ENCODE results near the gene COL12A1.
A peak's percentile ranks its signal among the peaks of the same experiment; 100 is the strongest.

COL12A1 gene

DNA sequence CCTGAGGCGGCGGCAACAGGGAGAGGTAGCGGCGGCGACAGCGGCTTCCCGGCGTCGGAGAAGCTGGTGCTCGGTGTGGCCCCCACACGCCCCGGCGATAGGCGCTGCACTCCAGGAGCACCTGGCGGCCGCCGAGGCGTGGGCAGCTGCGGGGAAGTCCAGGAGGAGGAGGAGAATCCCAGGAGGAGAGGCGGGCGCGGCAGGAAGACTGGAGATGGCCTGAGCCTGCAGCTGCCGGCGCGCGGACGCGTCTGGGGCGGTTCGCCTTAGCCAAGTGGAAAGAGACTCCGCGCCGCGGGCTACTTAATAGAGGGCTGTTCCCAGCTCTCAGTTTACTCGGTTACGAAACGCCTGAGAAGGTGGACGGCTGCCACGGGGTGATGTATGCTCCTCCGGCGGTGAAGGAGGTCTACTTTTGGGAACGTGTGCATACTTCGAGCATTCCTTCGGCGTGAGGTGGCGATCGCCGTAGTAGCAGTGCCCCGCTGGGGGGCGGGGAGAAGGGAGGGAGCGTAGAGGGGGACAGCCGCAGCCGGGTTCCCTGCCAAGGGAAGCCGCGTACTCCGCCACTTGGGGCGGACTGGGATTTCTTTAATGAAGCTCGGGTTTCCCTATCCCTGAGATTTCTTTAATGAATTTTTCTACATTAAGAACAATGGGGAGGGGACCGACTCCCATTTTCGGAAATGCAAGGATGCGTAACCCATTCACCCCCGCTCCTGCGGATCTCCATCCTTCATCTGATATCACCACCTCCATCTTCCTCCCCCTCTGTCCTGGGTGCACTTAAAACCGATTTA, at the start of gene COL12A1:
Gene COL12A1 (minus strand): TSS at position 278 of the 800 bp plus-strand sequence. CDS start 3,261 bp downstream, outside the sequence.
- peak; percentile 89 for DNase-seq (ENCODE audit: low read depth)

DNA sequence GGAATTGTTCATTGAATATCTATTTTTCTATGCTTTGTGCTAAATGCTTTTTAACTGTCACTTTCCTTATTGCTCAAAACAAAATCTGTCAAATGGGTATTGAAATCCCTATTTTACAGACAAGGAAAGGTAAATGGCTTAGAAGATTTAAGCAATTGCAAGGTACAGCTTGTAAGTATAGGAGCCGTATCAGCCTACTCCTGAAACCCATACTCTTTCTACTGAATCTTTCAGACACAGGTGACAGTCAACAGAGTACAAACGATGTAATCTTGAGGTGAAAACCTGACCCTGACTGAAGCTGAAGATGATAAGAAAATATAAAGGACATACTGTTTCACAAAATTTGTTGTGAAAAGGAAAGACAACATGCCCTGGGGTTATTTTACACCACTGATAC, 44.7 kb upstream of the COL12A1 start:
- DNase-seq (ENCODE audit: low read depth): no peak

DNA sequence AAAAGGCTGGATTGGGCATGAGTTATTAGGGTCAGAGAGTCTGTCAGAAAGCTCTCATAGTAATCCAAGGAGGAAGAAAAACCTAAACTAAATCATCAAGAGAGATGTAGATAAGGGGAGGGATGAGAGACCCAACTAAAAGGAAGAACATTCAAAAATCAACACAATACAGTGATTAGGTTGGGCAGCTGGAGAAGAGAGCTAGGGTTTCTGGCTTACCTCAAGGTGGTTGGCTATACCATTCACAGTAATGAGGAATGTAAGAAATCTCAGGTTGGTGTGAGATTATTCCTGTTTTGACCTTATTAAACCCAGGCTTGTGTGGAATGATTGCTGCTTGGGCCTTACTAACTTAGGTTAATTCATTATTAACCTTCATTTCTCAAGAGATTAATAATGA, 44.0 kb upstream of the COL12A1 start:
- DNase-seq (ENCODE audit: low read depth): no peak

DNA sequence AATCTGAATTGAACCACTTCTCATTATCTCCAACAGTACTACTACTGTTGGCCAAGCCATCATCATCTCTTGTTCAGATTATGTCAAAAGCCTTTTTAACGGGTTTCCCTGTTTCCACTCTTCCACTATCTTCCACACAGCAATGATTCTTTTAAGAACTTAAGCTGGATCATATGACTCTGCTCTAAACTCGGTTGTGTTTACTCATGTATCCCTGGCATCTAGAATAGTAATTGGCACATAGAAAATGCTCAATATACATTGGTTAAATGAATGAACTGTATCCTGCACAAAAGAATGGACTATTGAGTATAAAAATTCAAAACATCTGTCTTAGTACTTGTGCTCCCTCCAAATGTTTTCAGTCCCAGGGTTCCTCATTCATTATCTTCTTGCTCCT, 40.5 kb upstream of the COL12A1 start:
- no peak for DNase-seq (ENCODE audit: low read depth)

DNA sequence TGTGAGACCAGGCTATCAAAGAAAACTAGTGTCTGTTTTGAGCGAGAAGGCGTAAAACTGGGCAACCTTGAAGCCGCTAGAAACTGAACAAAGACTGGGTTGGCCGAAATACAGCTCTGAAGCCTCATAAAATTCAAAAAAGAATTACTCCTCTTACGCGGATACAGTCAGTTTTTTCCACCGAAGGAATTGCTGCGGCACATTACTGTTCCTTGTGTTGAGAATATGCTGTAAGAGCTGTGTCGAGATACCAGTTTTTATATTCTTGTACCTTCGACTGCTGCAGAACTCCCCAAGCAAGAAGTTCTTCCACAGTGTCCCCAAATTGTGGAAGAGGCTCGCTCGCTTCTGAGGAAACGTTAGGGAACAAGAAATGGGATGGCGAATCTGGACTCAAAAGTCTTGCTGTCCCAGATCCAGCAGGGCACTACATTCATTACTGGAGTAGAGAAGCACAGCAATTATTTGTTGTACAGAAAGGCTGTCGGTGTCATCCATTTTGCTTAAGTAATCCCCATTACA, 38.3 kb upstream of the COL12A1 start:
- DNase-seq (ENCODE audit: low read depth): no peak

DNA sequence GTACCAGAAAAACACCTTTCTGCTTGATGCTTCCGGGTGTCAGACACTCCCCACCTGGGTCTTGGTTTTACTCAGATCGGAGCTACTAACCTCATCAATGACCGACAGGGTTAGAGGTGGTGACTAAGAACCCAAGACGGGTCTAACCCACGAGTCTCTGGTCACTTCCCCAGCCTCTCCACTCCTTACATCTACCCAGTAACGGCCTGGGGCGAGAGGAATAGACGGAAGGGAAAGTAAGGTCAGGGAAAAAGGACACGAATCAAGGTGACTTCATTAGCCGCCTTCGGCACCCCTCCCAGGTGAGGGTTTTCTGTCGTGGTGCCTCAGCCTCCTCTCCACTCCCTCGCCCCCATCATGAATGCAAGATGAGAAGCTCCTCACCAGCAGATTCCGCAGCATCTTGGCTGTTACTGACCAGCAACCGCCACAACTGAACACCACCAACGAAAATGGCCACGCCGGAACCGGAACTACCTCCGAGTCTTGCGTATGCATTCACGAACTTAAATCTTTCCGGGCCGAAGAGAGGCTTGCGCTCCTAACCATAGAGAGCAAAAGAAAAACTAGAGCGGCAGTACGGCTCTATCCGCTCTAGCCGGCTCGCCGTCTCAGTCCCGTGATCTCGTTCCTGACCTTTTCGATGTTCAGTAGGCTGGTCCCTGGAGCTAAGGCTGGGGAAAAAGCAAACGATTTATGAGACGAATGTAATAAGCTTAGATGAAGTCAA, 37.6 kb upstream of the COL12A1 start, which contains the start of gene COX7A2:
Gene COX7A2 (minus strand): TSS at position 469 of the 730 bp plus-strand sequence. CDS start 67 bp downstream, at position 402.
- DNase-seq (ENCODE audit: low read depth): peak; percentile 71

DNA sequence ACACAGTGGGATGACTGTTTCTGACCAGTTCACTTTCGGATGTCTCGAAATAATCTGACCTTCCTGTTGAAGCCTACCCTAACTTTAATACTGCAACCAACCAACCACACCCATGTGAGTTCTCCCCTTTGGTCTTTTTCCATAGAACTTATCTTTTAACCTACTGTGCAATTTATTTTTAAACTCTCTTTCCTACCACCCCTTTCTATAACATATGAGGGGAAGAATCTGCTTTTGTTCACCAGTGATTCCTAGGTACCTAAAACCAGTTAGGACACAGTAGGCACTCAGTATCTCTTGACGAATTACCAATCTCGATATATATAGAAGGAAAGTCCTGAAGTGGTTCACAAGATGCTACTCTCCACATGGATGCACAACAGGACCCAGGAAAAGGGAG, 30.8 kb upstream of the COL12A1 start:
- no peak for DNase-seq (ENCODE audit: low read depth)

DNA sequence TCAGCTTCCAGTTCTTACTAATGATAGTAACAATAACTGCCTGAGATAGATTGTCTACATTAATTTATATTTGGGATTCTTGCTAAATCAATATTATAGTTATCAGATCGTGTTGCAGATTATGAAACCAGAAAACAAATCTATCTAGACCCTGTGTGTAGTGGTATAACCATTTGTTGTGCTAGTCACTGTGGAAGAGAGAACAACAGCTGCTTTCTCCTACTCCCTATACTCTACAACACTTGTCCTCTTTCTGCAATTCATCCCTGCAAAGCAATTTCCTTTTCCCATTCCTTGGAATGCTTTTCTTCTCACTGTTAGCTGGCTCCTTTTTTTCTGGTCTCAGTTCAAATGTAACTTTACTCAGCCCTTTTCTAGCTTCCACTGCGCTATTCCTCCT, 29.4 kb upstream of the COL12A1 start:
- DNase-seq (ENCODE audit: low read depth): no peak

DNA sequence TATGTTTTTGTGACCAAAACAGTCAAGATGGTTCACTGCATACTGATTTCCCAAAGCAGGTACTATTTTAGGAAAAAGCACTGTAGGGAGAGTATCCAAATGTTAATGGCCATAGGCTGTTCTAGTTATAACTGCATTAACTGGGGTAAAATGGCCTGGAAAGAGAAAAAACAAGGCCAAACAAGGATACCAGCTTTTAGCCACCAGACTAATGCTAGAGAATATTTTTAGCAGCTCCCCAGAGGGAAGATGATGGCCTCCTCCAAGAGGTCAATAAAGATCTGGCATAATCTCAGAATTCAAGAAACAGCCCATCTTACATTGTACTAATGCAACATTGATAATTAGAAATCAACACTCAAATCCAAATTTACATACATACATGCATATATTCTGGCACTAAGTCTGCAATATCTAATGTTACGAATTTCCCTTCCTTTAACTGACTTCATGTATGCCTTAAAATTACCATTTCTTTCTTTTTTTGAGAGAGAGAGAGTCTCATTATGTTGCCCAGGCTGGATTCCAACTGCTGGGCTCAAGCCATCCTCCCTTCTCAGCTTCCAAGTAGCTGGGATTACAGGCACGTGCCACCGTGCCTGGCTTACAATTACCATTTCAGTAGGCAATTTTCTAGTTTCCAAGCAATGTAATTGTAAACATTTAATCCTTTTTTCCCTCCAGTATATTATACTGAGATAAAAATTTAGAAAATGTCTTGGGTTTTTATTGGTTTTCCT, 28.4 kb upstream of the COL12A1 start:
- DNase-seq (ENCODE audit: low read depth): no peak

DNA sequence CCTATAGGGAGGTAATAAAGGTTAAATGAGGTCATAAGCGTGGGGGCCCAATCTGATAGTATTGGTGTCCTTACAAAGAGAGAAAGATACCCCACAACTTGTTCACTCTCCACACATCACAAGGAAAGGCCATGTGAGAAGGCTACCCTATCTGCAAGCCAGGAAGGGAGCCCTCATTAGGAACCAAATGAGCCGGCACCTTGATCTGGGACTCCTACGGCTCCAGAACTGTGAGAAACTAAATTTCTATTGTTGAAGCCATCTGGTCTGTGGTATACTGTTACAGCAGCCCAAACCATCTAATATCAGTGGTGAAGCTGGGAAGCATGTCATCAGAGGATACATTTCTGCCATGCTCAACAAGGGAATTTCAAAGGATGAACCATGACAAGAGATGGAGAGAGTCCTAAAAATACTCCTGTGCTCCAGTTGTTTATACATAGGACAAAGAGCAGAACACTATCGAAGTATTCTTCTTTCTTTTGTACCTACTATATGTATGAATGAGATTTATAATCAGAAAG, 27.3 kb upstream of the COL12A1 start:
- no peak for DNase-seq (ENCODE audit: low read depth)

DNA sequence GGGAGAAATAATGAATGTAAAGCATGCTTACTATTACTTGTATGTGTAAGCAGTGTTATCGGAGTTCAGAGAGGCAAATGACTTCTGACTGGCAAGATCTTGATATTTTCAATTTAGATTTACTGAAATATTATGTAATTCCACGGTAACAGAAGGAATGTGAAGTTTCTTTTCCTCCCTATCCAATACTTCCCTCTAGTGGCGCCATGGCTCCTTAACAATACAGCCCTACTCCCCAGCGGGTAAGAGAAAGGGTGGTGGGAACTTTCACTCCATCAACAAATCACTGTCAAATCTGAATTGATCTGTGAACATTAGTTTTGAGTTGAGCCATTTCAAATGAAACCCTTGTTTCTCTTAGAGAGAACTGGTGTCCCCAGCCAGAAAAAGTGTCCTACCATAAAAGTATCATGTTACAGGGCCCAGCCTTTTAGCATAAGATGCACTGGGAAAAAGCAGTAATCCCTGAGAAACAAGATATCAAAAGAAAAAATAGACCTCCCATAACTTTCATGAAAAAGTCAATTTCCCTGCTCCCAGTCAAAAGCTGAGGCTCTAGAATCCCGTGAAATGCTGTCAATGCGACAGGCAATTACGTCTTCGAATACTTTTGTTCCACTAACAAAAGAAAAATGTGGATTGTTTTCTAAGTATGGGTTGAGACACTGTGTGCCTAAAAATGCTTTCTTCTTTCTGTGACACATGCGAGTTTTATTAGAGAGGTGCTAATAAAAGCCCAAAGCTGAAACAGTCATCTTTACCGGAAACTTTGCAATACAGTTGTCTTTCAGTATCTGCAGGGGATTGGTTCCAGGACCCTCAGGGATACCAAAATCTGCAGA, 24.9 kb upstream of the COL12A1 start:
- no peak for DNase-seq (ENCODE audit: low read depth)

DNA sequence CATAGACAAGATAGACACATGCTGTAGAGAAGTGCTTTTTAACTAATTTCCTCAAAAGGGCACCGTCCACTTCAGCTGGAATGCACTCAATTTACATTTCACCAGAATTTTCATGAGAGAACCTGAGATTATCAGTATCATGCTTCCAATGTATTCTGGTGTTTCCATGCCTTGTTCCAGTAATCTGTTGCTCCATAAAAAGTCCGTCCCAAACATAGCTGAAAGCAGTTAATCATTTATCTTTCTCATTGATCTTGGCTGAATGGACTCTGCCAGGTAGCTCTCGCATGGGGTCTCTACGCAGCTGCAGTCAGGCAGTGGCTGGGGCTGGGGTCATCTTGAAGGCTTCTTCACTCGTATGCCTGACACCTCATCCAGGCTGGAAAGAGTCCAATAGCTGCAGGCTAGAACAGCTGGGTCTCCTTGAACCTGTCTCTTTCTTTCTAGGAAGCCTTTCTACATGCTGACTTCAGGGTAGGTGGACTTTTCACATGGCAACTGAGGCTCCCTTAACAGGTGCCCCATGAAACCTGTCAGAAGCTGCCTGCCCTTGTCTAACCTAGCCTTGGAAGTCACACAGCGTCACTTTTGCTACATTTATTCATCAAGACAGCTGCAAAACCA, 18.6 kb upstream of the COL12A1 start:
- DNase-seq (ENCODE audit: low read depth): no peak

DNA sequence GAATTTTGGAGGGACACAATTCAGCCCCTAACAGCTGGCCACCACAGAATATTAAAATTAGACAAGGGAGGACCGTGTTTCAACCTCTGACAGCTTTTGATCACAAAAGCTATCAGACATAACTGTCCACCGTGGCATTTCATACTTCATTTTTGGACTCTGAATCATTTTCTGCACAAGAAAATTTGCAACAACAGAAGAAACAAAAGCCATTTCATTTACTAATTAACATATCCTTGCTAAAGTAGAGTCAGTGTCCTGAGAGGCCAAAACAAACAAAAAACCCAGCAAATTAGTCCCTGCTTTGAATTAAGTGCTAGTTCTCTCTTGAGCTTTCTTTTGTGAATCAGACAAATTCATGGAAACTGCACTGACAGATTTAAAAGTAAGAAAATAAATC, 17.6 kb upstream of the COL12A1 start:
- DNase-seq (ENCODE audit: low read depth): no peak

DNA sequence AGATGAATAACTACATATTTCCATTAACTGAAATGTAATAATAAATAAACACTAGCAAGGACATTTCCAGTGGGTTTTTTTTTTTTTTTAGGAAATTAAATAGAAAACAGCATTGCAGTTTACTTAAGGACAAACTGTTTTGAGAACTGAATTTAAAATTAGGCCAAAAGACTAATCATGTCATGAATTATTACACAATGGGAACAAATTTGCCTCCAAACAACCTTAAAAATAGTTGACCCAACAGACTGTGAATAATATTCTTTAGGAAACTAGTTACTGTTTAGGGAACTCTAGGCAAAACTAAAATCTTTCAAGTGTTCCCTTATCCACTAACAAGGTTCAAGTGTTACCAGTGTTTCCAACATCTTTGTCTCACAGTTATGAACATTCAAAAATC, 16.4 kb upstream of the COL12A1 start:
- no peak for DNase-seq (ENCODE audit: low read depth)

DNA sequence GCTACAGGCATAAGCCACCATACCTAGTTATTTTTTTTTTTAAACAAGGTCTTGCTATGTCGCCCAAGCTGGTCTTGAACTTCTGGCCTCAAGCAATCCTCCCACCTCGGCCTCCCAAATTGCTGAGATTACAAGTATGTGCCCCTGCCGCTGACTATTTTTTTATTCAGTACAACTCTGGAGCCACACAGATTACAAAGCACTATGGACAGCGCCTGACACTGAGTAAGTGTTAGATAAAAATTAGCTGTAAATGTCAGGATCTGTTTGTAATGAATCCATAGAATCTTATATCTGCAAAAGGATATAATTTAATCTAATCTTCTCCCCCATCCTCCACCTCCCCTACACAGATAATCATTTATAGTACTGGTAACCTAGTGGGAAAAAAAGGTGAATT, 15.3 kb upstream of the COL12A1 start:
- DNase-seq (ENCODE audit: low read depth): no peak

DNA sequence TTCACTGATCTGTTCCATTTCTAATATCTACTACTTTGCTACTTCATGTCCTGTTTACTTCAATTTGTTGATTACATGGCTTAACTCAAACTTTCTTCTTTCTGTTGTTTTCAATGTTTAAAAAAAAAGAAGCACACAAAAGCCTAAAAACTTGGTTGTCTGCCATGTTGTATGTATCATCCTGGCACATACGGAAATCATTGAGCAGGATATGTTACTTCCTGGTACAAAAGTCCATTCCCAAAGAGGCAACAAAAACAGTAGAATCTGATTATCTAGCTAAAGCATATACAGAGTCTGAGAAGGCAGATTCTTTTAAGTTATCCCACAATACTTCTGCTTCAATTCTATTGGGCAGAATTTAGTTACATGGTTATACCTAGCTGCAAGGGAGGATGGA, 14.5 kb upstream of the COL12A1 start:
- DNase-seq (ENCODE audit: low read depth): no peak

DNA sequence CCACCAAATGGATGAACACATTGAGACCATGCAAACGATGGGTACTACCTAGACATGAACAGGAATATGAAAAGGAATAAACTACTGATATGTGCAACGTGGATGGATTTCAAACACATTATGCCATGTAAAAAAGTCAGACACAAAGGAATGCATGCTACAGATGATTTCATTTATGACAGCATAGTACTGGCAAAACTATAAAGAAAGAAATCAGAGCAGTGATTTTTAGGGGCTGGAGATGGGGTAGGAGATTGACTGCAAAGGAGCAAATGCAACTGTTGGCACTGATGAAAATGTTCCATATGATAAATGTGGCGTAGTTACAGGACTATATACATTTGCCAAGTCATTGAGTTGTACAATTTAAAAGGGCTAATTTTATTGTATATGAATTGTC, 13.4 kb upstream of the COL12A1 start:
- DNase-seq (ENCODE audit: low read depth): no peak

DNA sequence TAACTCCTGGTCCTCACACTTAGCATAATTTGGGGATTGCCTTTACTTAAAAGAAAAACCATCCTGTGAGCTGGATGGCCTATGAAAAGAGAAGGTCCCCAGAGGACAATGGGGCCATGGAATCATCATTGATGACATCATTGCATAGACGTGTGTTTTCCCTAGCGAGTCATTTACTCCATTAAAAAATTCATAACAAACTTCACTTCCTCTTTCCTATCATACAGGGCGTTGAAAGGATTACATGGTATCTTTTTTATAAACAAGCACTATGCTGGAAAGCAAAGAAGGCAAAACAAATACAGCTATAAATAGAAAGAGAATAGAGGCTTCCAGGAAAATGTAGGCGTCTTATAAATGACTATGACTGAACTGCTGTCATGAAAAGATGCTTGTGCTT, 11.3 kb upstream of the COL12A1 start:
- no peak for DNase-seq (ENCODE audit: low read depth)

DNA sequence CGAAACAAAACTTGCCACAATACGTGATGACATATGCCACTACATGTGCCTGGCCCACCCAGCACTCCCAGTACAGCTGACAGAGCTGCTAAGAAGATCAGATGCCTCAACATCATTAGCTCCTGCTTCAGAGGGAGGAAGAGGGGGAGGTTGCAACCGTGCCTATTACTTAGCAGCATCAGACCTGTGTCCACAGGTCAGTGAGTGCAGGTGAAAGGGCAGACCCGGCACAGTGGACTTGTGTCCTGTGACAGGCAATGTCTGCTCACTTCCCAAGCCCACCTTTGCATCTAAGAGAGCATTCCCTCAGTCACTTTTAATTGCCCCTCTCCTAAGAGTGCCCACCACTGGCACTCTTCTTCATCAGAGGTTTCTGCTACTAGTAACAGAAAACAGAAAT, 9.4 kb upstream of the COL12A1 start:
- no peak for DNase-seq (ENCODE audit: low read depth)

DNA sequence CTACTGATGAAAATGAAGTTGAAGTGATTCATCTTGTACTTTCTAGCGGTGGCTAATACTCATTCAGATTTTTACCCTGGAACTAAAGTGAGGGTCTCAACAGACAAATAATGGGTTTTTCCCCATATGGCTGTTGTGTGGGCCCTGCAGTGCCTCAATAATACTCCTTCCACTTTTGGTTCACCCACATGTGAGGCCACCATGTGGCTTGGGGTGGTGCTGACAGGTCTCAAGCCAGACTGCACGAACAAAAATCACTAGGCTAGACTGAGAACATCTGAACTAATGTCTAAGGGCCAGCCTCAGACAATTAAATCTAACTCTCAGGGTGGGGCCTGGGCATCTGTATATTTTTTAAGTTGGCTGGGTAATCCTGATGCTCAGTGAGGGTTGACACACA, 7.9 kb upstream of the COL12A1 start:
- no peak for DNase-seq (ENCODE audit: low read depth)

DNA sequence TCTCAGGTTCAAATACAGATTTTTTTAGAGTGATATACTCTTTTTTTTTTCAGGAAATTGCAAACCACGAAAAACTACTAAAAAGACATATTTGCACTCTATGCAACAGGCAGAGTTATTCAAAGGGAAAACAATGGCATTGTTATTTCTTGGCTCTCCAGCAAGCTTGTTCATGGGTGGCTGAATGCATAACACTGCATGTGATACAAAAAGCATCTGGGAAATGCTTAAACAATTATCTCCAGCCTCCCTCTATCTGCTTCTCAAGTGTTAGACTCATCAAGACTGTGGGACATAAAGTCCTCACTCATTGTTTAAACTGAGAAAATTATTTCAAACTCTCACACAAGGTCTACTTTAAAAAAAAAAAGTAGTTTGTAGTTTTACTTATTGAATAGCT, 7.3 kb upstream of the COL12A1 start:
- no peak for DNase-seq (ENCODE audit: low read depth)
